ENCODE measurements around the gene TFDP2.

DNA sequence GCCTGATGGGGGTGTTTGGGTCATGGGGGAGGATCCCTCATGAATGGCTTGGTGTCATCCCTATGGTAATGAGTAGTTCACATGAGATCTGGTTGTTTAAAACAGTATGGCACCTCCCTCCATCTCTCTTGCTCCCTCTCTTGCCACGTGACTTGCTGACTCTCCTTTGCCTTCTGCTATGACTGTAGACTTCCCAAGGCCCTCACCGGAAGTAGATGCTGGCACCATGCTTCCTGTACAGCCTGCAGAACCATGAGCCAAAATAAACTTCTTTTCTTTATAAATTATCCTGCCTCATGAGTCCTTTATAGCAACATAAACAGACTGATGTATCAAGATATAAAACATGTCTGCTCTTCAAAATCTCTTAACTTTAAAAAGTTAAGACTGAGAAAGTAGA lies 96.1 kb downstream of the TFDP2 start:
- TF ChIP-seq, protein P1, sequence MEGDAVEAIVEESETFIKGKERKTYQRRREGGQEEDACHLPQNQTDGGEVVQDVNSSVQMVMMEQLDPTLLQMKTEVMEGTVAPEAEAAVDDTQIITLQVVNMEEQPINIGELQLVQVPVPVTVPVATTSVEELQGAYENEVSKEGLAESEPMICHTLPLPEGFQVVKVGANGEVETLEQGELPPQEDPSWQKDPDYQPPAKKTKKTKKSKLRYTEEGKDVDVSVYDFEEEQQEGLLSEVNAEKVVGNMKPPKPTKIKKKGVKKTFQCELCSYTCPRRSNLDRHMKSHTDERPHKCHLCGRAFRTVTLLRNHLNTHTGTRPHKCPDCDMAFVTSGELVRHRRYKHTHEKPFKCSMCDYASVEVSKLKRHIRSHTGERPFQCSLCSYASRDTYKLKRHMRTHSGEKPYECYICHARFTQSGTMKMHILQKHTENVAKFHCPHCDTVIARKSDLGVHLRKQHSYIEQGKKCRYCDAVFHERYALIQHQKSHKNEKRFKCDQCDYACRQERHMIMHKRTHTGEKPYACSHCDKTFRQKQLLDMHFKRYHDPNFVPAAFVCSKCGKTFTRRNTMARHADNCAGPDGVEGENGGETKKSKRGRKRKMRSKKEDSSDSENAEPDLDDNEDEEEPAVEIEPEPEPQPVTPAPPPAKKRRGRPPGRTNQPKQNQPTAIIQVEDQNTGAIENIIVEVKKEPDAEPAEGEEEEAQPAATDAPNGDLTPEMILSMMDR (IDR thresholded peaks at IDR 0.05; ENCODE audit: low read depth, low read length) = no peak
- no peak for TF ChIP-seq EZH2phosphoT487 (IDR thresholded peaks at IDR 0.05; ENCODE audit: low read depth)

Measured in OCI-LY3 (cell line).